K562 (cell line): ENCODE results near the gene TLE6. TPM values are rescaled to one million over a fixed set of nuclear protein-coding genes. Genes with fewer than 3 reads are reported as not detected.
A peak's percentile ranks its signal among the peaks of the same experiment; 100 is the strongest.

ENCODE experiments used
- ATAC-seq: fragments of 200-7000 bp; cut with Tn5 transposase; 3 replicates; pipeline ENCODE4 v1.9.1; 2020; ENCODE audit warnings: moderate library complexity
- BruUV-seq: library from RNA; stranded (reverse); fragments of 400-500 nt; replicated peaks from 2 replicates; lab custom pipeline; 2021; lab: Mats Ljungman, UMichigan
- CTCF ChIA-PET: fragments of 300-600 bp; formaldehyde crosslinking; extraction: SDS; loops from one replicate; lab custom pipeline; 2021; ENCODE audit warnings: low intra/inter-chr PET ratio; lab: Yijun Ruan, JAX
- POLR2A ChIA-PET: fragments of 300-600, 350-650 bp; sonication (Branson Sonifier 250); formaldehyde crosslinking; extraction: SDS; loops from one replicate; lab custom pipeline; 2021; ENCODE audit warnings: antibody characterized with exemption, inconsistent platforms; lab: Yijun Ruan, JAX
- DNase-seq, 4 experiments: peaks; one replicate each; pipeline versions ENCODE4 v3.0.0 to v3.0.0-alpha.2; 2011 to 2018; ENCODE audit warnings: low spot score in 3 of 4, mixed read lengths in 3 of 4; ENCODE audit errors: extremely low read depth in 1 of 4
- FAIRE-seq: peaks from 2 replicates; lab custom pipeline; 2011; peaks lifted over from hg19 to GRCh38; lab: Jason Lieb, UNC
- H2AFZ ChIP-seq: 2 replicates; pipeline ENCODE4 v1.6.0; 2011; ENCODE audit warnings: low read depth, low read length, control low read depth, inconsistent platforms
- H3K27ac ChIP-seq: fragments of 200-600 bp; 3 replicates; pipeline ENCODE4 v1.8.0; 2011; ENCODE audit warnings: low read depth, mild to moderate bottlenecking, control low read depth, inconsistent platforms, low read length, moderate library complexity, mixed read lengths; ENCODE audit errors: extremely low read depth
- H3K27me3 ChIP-seq, 2 experiments: fragments of 300-600 bp in 1 of 2; 2 replicates in 1 of 2; 3 replicates in 1 of 2; pipeline versions ENCODE4 v1.6.0 to v1.8.0; 2011; ENCODE audit warnings: inconsistent platforms in 2 of 2, low read length in 2 of 2, mild to moderate bottlenecking in 1 of 2, mixed read lengths in 1 of 2, moderate library complexity in 1 of 2; ENCODE audit not compliant: control insufficient read depth in 2 of 2, insufficient read depth in 2 of 2
- H3K36me3 ChIP-seq: fragments of 300-600 bp; 3 replicates; pipeline ENCODE4 v1.8.0; 2011; ENCODE audit warnings: mild to moderate bottlenecking, low read length, inconsistent platforms; ENCODE audit not compliant: control insufficient read depth, insufficient read depth
- H3K4me1 ChIP-seq, 2 experiments: fragments of 200-600 bp in 1 of 2; replicated peaks in 1 of 2; 2 replicates in 1 of 2; 3 replicates in 1 of 2; pipeline versions ENCODE4 v1.5.1 to v1.8.0; 2011; ENCODE audit warnings: inconsistent platforms in 2 of 2, low read length in 2 of 2, mild to moderate bottlenecking in 1 of 2, mixed read lengths in 1 of 2, moderate library complexity in 1 of 2; ENCODE audit not compliant: control insufficient read depth in 2 of 2, insufficient read depth in 2 of 2
- H3K4me2 ChIP-seq: 2 replicates; pipeline ENCODE4 v1.6.1; 2011; ENCODE audit warnings: low read length, control low read depth, inconsistent platforms, mixed read lengths; ENCODE audit not compliant: insufficient read depth
- H3K4me3 ChIP-seq: fragments of 200-600 bp; sonication (generic), shearing (Covaris generic); 2 replicates; pipeline ENCODE4 v1.5.1; 2016; ENCODE audit warnings: control low read depth, inconsistent platforms
- H3K79me2 ChIP-seq: fragments of 200-600 bp; 3 replicates; pipeline ENCODE4 v1.8.0; 2011; ENCODE audit warnings: low read length, inconsistent platforms; ENCODE audit not compliant: control insufficient read depth, insufficient read depth
- H3K9ac ChIP-seq, 2 experiments: 2 replicates each; pipeline versions ENCODE4 v1.6.0 to v1.6.1; 2011; ENCODE audit warnings: low read depth in 2 of 2, low read length in 2 of 2, control low read depth in 1 of 2, inconsistent platforms in 1 of 2, mild to moderate bottlenecking in 1 of 2, mixed read lengths in 1 of 2; ENCODE audit not compliant: insufficient read depth in 1 of 2
- H3K9me1 ChIP-seq: one replicate; pipeline ENCODE4 v1.6.0; 2011; ENCODE audit warnings: inconsistent platforms, mild to moderate bottlenecking, low read length, moderate library complexity; ENCODE audit not compliant: control insufficient read depth, insufficient read depth
- H3K9me3 ChIP-seq: replicated peaks from 2 replicates; pipeline ENCODE4 v1.5.1; 2011; ENCODE audit warnings: low read depth, low read length, inconsistent platforms; ENCODE audit not compliant: control insufficient read depth, insufficient read depth
- H4K20me1 ChIP-seq: replicated peaks from 2 replicates; pipeline ENCODE4 v1.6.1; 2011; ENCODE audit warnings: low read length, inconsistent platforms, mixed read lengths; ENCODE audit not compliant: control insufficient read depth, insufficient read depth
- ATF7 ChIP-seq: fragments of 450-650 bp; IDR thresholded peaks from 2 replicates; pipeline ENCODE4 v1.7.1; 2014; ENCODE audit warnings: mild to moderate bottlenecking, moderate library complexity
- PRDM10 ChIP-seq: fragments of 450-650 bp; IDR thresholded peaks from 2 replicates; pipeline ENCODE4 v1.6.1; 2018; ENCODE audit not compliant: partially characterized antibody
- SUPT5H ChIP-seq: fragments of 450-650 bp; IDR thresholded peaks from 2 replicates; pipeline ENCODE4 v1.6.1; 2016
- WGBS: fragments of 100-300 bp; shearing (Covaris generic); methylation state at CpG from one replicate; pipeline ENCODE4 v1.1.6; 2016; ENCODE audit warnings: low coverage, mixed read lengths; ENCODE audit not compliant: insufficient coverage; ENCODE audit errors: missing lambda C conversion rate; 5-methylcytosine and 5-hydroxymethylcytosine counted together
- in situ Hi-C: fragments of 300-500 bp; cut with MboI; formaldehyde crosslinking; loops from 4 replicates; pipeline ENCODE4 v1.15.0; 2018; ENCODE audit warnings: inconsistent platforms, mixed read lengths
- intact Hi-C: fragments of 100-400 bp; cut with micrococcal nuclease; formaldehyde crosslinking; loops from 2 replicates; pipeline ENCODE4 v1.14.2; 2022
- polyA plus RNA-seq, 8 experiments: library from polyadenylated mRNA; depleted of rRNA in 4 of 8; stranded (reverse) in 5 of 8; unstranded in 3 of 8; fragments of >200 nt; fragmentation: Nextera tagmentation in 2 of 8; fragmentation: Illumina TruSeq in 1 of 8; extraction: Ambion mirVana in 2 of 8; extraction: Trizol in 1 of 8; gene quantifications; 2 replicates each; pipeline versions ENCODE4 v1.2.1 to v1.2.3, GENCODE V29; 2011 to 2014; ENCODE audit warnings: inconsistent platforms in 1 of 8, missing spikeins in 1 of 8
- total RNA-seq, 7 experiments: library from RNA; depleted of rRNA in 6 of 7; stranded (reverse); fragments of >200 nt in 6 of 7; fragmentation: Illumina TruSeq in 2 of 7; extraction: Trizol in 2 of 7; gene quantifications; 2 replicates each; pipeline versions ENCODE4 v1.2.1 to v1.2.3, GENCODE V29; 2011 to 2021; ENCODE audit warnings: low replicate concordance in 1 of 7

Gene TLE6
- total and polyA plus RNA-seq, 9 of the 15 experiments (the other 6 are each of a cell fraction or from before 2014, with no cell fraction given): 1.1 to 6.1 (median 2.5) TPM

DNA sequence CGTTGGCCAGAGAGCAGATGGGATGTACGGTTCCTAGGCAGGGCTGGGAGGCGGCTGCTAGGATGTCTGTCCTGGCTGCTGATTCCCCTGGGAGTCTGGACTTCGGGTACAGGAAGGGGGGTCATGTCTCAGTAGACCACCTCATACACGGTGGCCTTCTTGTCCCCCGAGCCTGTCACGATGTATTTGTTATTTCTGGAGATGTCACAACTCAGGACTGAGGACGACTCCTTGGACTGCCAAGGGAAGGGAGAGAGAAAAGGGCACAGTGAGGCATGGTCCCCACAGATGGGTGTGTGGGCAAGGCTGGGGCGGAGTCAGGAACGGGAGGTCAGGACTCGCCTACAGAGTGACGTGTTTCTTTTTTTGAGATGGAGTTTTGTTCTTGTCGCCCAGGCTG, 20.4 kb downstream of the TLE6 start:
- Histone ChIP-seq H3K9me1 (no peaks in the 10 kb centered on the region), H3K9ac (peak overlapping the region in 1 of 2 experiments; percentile 35; a peak in 2 of 4 replicates), H3K4me2 (no peak overlapping the region), H3K4me1 (peaks cover 0 to 17% of the 10 kb centered on the region in 2 experiments; a peak in 3 of 5 replicates), H3K27me3 (no peaks in the 10 kb centered on the region; a peak in 1 of 5 replicates), H3K9me3 (0 out of 2 replicates have a peak, but pooled peaks cover 2% of the 10 kb centered on the region), H3K4me3 (no peak overlapping the region), H3K79me2 (no peaks in the 10 kb centered on the region), H3K27ac (no peak overlapping the region), H3K36me3 (no peaks in the 10 kb centered on the region), H2AFZ (no peak overlapping the region), H4K20me1 (no peaks in the 10 kb centered on the region; the same call in 1 of the 2 replicates)
- ChIA-PET POLR2A (interaction anchor here (0.8 kb wide), 1 partner anchor 9 kb away, joined by 3 read pairs; no protein-coding TSS in a partner anchor), CTCF (no interaction called here)
- 43% methylated on average over 12 of the region's 13 CpGs for WGBS
- BruUV-seq: no TSS peak
- intact Hi-C loops (no loop called here), in situ Hi-C loops (no loop called here)
- TF ChIP-seq SUPT5H (no peak), ATF7 (peak; percentile 41; the same call in 1 of the 2 replicates), PRDM10 (peak; percentile 96)
- FAIRE-seq (no peak), DNase-seq (no peak), ATAC-seq (no peak)
